ENCODE data around the gene VPS35L. TPM values are rescaled to one million over a fixed set of nuclear protein-coding genes. Genes with fewer than 3 reads are reported as not detected.

Gene VPS35L
- total RNA-seq, 1 experiment from 2014 or later, result 11.7 TPM

- ChIA-PET CTCF (interaction anchor here (0.8 kb wide), 1 partner anchor 244 kb away, joined by 3 read pairs; the partner anchor contains the start of gene GPRC5B), POLR2A (ENCODE audit: unreplicated experiment) (interaction anchor here (0.6 kb wide), 2 partner anchors 114 to 169 kb away, joined by 4 to 6 read pairs; no protein-coding TSS in a partner anchor)
- Histone ChIP-seq H3K27me3 (ENCODE audit: insufficient read depth, low read depth) (no peaks in the 10 kb centered on the region), H3K9me3 (ENCODE audit: insufficient read depth, low read depth) (no peaks in the 10 kb centered on the region), H3F3A (ENCODE audit: insufficient read depth, low read depth) (no peaks in the 10 kb centered on the region; the same call in 1 of the 2 replicates), H2AFZ (no peak overlapping the region), H3K79me2 (ENCODE audit: low read depth) (no peaks in the 10 kb centered on the region), H3K4me2 (no peak overlapping the region), H3K4me1 (replicated peaks; ENCODE audit: insufficient read depth) (peaks cover 7% of the 10 kb centered on the region), H3K9me2 (ENCODE audit: insufficient read depth) (no peaks in the 10 kb centered on the region), H3K36me3 (ENCODE audit: low read depth) (no peaks in the 10 kb centered on the region), H3K4me3 (no peak overlapping the region), H3K27ac (no peak overlapping the region), H4K20me1 (ENCODE audit: insufficient read depth) (no peaks in the 10 kb centered on the region)
- TF ChIP-seq EZH2 (IDR thresholded peaks at IDR 0.05; ENCODE audit: low read depth), result no peak
- TF ChIP-seq, protein P1, sequence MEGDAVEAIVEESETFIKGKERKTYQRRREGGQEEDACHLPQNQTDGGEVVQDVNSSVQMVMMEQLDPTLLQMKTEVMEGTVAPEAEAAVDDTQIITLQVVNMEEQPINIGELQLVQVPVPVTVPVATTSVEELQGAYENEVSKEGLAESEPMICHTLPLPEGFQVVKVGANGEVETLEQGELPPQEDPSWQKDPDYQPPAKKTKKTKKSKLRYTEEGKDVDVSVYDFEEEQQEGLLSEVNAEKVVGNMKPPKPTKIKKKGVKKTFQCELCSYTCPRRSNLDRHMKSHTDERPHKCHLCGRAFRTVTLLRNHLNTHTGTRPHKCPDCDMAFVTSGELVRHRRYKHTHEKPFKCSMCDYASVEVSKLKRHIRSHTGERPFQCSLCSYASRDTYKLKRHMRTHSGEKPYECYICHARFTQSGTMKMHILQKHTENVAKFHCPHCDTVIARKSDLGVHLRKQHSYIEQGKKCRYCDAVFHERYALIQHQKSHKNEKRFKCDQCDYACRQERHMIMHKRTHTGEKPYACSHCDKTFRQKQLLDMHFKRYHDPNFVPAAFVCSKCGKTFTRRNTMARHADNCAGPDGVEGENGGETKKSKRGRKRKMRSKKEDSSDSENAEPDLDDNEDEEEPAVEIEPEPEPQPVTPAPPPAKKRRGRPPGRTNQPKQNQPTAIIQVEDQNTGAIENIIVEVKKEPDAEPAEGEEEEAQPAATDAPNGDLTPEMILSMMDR (conservative IDR thresholded peaks at IDR 0.05), result no peak
- intact Hi-C loops (cut with micrococcal nuclease; ENCODE audit: unreplicated experiment), result no loop called here
- no TSS peak for BruUV-seq (replicated peaks)
- DNase-seq, result no peak
Observed at GRCh38 chr16:19639986-19640421, 84.5 kb downstream of the VPS35L start.

GRCh38 chr16:19642501-19642900, 87.0 kb downstream of the VPS35L start:
- ChIA-PET POLR2A (ENCODE audit: unreplicated experiment) (no interaction called here), CTCF (interaction anchor here (0.5 kb wide), 1 partner anchor 168 kb away, joined by 5 read pairs; no protein-coding TSS in a partner anchor)
- Histone ChIP-seq H3K9me3 (ENCODE audit: insufficient read depth, low read depth) (no peaks in the 10 kb centered on the region), H3K79me2 (ENCODE audit: low read depth) (no peaks in the 10 kb centered on the region), H4K20me1 (ENCODE audit: insufficient read depth) (no peaks in the 10 kb centered on the region), H3F3A (ENCODE audit: insufficient read depth, low read depth) (no peaks in the 10 kb centered on the region; the same call in 1 of the 2 replicates), H3K27me3 (ENCODE audit: insufficient read depth, low read depth) (no peaks in the 10 kb centered on the region), H3K9me2 (ENCODE audit: insufficient read depth) (no peaks in the 10 kb centered on the region), H3K4me2 (no peak overlapping the region), H3K27ac (no peak overlapping the region), H3K4me1 (replicated peaks; ENCODE audit: insufficient read depth) (peaks cover 7% of the 10 kb centered on the region), H3K36me3 (ENCODE audit: low read depth) (no peaks in the 10 kb centered on the region), H2AFZ (no peak overlapping the region), H3K4me3 (no peak overlapping the region)
- no peak for DNase-seq
- no peak for TF ChIP-seq EZH2 (IDR thresholded peaks at IDR 0.05; ENCODE audit: low read depth)
- BruUV-seq (replicated peaks), result no TSS peak
- intact Hi-C loops (cut with micrococcal nuclease; ENCODE audit: unreplicated experiment), result no loop called here

- ChIA-PET CTCF (no interaction called here), POLR2A (ENCODE audit: unreplicated experiment) (no interaction called here)
- intact Hi-C loops (cut with micrococcal nuclease; ENCODE audit: unreplicated experiment), result no loop called here
- Histone ChIP-seq H3K79me2 (ENCODE audit: low read depth) (no peaks in the 10 kb centered on the region), H3K27me3 (ENCODE audit: insufficient read depth, low read depth) (no peaks in the 10 kb centered on the region), H3K27ac (no peak overlapping the region), H3K36me3 (ENCODE audit: low read depth) (no peaks in the 10 kb centered on the region), H4K20me1 (ENCODE audit: insufficient read depth) (no peaks in the 10 kb centered on the region), H3K4me2 (no peak overlapping the region), H3K4me3 (no peak overlapping the region), H3K9me2 (ENCODE audit: insufficient read depth) (no peaks in the 10 kb centered on the region; the same call in 1 of the 2 replicates), H3F3A (ENCODE audit: insufficient read depth, low read depth) (no peaks in the 10 kb centered on the region), H3K4me1 (replicated peaks; ENCODE audit: insufficient read depth) (no peaks in the 10 kb centered on the region), H2AFZ (no peak overlapping the region), H3K9me3 (ENCODE audit: insufficient read depth, low read depth) (no peaks in the 10 kb centered on the region)
- TF ChIP-seq, protein P1 (conservative IDR thresholded peaks at IDR 0.05), result no peak
- no peak for TF ChIP-seq EZH2 (IDR thresholded peaks at IDR 0.05; ENCODE audit: low read depth)
- no peak for DNase-seq
- BruUV-seq (replicated peaks), result no TSS peak
Observed at GRCh38 chr16:19644877-19645276, 89.4 kb downstream of the VPS35L start.

- POLR2A ChIA-PET (ENCODE audit: unreplicated experiment), result no interaction called here
Observed at GRCh38 chr16:19645557-19645981, 90.1 kb downstream of the VPS35L start.

More at GRCh38 chr16:19645557-19645981, 90.1 kb downstream of the VPS35L start:
- H3F3A ChIP-seq (ENCODE audit: insufficient read depth, low read depth), result no peaks in the 10 kb centered on the region
- no peaks in the 10 kb centered on the region for H3K27me3 ChIP-seq (ENCODE audit: insufficient read depth, low read depth)
- no peaks in the 10 kb centered on the region for H3K79me2 ChIP-seq (ENCODE audit: low read depth)
- CTCF ChIA-PET, result no interaction called here
- H3K9me3 ChIP-seq (ENCODE audit: insufficient read depth, low read depth), result no peaks in the 10 kb centered on the region
- BruUV-seq (replicated peaks), result no TSS peak
- no peak overlapping the region for H3K4me3 ChIP-seq
- intact Hi-C loops (cut with micrococcal nuclease; ENCODE audit: unreplicated experiment), result no loop called here
- H4K20me1 ChIP-seq (ENCODE audit: insufficient read depth), result no peaks in the 10 kb centered on the region
- no peaks in the 10 kb centered on the region; the same call in 1 of the 2 replicates for H3K9me2 ChIP-seq (ENCODE audit: insufficient read depth)
- no peaks in the 10 kb centered on the region for H3K36me3 ChIP-seq (ENCODE audit: low read depth)
- H2AFZ ChIP-seq, result no peak overlapping the region
- TF ChIP-seq, protein P1 (conservative IDR thresholded peaks at IDR 0.05), result no peak
- no peak for TF ChIP-seq EZH2 (IDR thresholded peaks at IDR 0.05; ENCODE audit: low read depth)
- peak in 1 of 2 experiments; percentile 6 for DNase-seq
- H3K27ac ChIP-seq, result no peak overlapping the region
- H3K4me2 ChIP-seq, result no peak overlapping the region
- H3K4me1 ChIP-seq (replicated peaks; ENCODE audit: insufficient read depth), result no peaks in the 10 kb centered on the region
